ENCODE measurements around the gene SCO2. TPM values are rescaled to one million over a fixed set of nuclear protein-coding genes. Genes with fewer than 3 reads are reported as not detected.

Gene SCO2
- total RNA-seq, 2 experiments from 2014 or later = 4.1 to 4.9 TPM

- TF ChIP-seq CTCF (conservative IDR thresholded peaks at IDR 0.05; ENCODE audit: low read length) = no peak
- no peak for TF ChIP-seq EZH2phosphoT487 (IDR thresholded peaks at IDR 0.05; ENCODE audit: borderline replicate concordance, low read depth, low read length)
- Histone ChIP-seq H3K9me2 (ENCODE audit: insufficient read depth, low read length) (no peaks in the 10 kb centered on the region), H3K79me2 (ENCODE audit: insufficient read depth, low read depth, low read length) (peaks cover 64% of the 10 kb centered on the region), H3K4me3 (ENCODE audit: low read depth, low read length, poor library complexity, severe bottlenecking) (no peak overlapping the region), H4K20me1 (ENCODE audit: insufficient read depth, low read length) (peaks cover 4% of the 10 kb centered on the region; the same call in 1 of the 2 replicates), H3K27ac (ENCODE audit: low read depth, low read length, poor library complexity, severe bottlenecking) (no peak overlapping the region), H3K9me3 (ENCODE audit: low read length) (no peaks in the 10 kb centered on the region), H3K4me2 (ENCODE audit: low read length) (no peak overlapping the region), H3K4me1 (ENCODE audit: insufficient read depth, low read length, poor library complexity, severe bottlenecking) (peaks cover 17% of the 10 kb centered on the region), H3K36me3 (ENCODE audit: insufficient read depth, low read length) (peaks cover 64% of the 10 kb centered on the region), H2AFZ (ENCODE audit: low read length) (no peak overlapping the region)
- ChIA-PET CTCF (ENCODE audit: unreplicated experiment) (no interaction called here), POLR2A (no interaction called here)
- intact Hi-C loops (cut with micrococcal nuclease; ENCODE audit: unreplicated experiment) = no loop called here
- no peak for DNase-seq (ENCODE audit: low spot score)
- BruUV-seq (replicated peaks) = no TSS peak
These were observed 12.2 kb downstream of the SCO2 start for GRCh38 chr22:50513175-50513574.

GRCh38 chr22:50508897-50509296, 16.5 kb downstream of the SCO2 start:
- H3K36me3 ChIP-seq (ENCODE audit: insufficient read depth, low read length) = peaks cover 40% of the 10 kb centered on the region
- TF ChIP-seq CTCF (conservative IDR thresholded peaks at IDR 0.05; ENCODE audit: low read length) = no peak
- TF ChIP-seq EZH2phosphoT487 (IDR thresholded peaks at IDR 0.05; ENCODE audit: borderline replicate concordance, low read depth, low read length) = no peak
- H3K27ac ChIP-seq (ENCODE audit: low read depth, low read length, poor library complexity, severe bottlenecking) = peak overlapping the region; percentile 59
- TSS peak; percentile 82 for BruUV-seq (replicated peaks)
- no peaks in the 10 kb centered on the region for H3K9me3 ChIP-seq (ENCODE audit: low read length)
- ChIA-PET POLR2A (interaction anchor here (0.5 to 3.7 kb wide), 6 partner anchors 16 to 82 kb away, joined by 3 to 33 read pairs (median 4); partner anchors contain the start of gene SCO2), CTCF (ENCODE audit: unreplicated experiment) (interaction anchor here (0.9 to 2.3 kb wide), 2 partner anchors 17 to 20 kb away, joined by 5 to 9 read pairs; partner anchors contain the start of gene SCO2)
- peak overlapping the region; percentile 97 for H3K4me2 ChIP-seq (ENCODE audit: low read length)
- H3K4me1 ChIP-seq (ENCODE audit: insufficient read depth, low read length, poor library complexity, severe bottlenecking) = peaks cover 27% of the 10 kb centered on the region
- peak overlapping the region; percentile 94 for H3K4me3 ChIP-seq (ENCODE audit: low read depth, low read length, poor library complexity, severe bottlenecking)
- no peaks in the 10 kb centered on the region for H3K9me2 ChIP-seq (ENCODE audit: insufficient read depth, low read length)
- peaks cover 4% of the 10 kb centered on the region; the same call in 1 of the 2 replicates for H4K20me1 ChIP-seq (ENCODE audit: insufficient read depth, low read length)
- H3K79me2 ChIP-seq (ENCODE audit: insufficient read depth, low read depth, low read length) = peaks cover 59% of the 10 kb centered on the region
- H2AFZ ChIP-seq (ENCODE audit: low read length) = no peak overlapping the region
- intact Hi-C loops (cut with micrococcal nuclease; ENCODE audit: unreplicated experiment) = loop anchor here (1.0 to 10.0 kb wide), 4 partner anchors 16 to 264 kb away; partner anchors contain the start of genes CHKB, MAPK11, SCO2 and TUBGCP6
- DNase-seq (ENCODE audit: low spot score) = no peak

All from OCI-LY7 (cell line).